Measurements from ENCODE around the gene DROSHA. TPM values are rescaled to one million over a fixed set of nuclear protein-coding genes. Genes with fewer than 3 reads are reported as not detected.

Gene DROSHA
- total and polyA plus RNA-seq, 2 of the 8 experiments (the other 6 are each of a cell fraction or from before 2014, with no cell fraction given) = 65.9 to 122 TPM

GRCh38 chr5:31530541-31531265 is 1.2 kb downstream of the DROSHA start:
- Histone ChIP-seq H4K20me1 (replicated peaks in 1 of 2; ENCODE audit: control insufficient read depth in 1 of 2, insufficient read depth in 2 of 2, low read length in 2 of 2) (peaks cover 0 to 2% of the 10 kb centered on the region in 2 experiments), H3K4me1 (replicated peaks in 1 of 4; ENCODE audit: control insufficient read depth in 3 of 4, insufficient read depth in 4 of 4, low read length in 3 of 4) (peaks cover 0 to 8% (median 3%) of the 10 kb centered on the region in 4 experiments; a peak in 3 of 7 replicates), H3K4me2 (ENCODE audit: insufficient read depth in 1 of 2, low read depth in 2 of 2, low read length in 2 of 2) (peak overlapping the region; percentile 74 to 81), H3K23ac (ENCODE audit: insufficient read length) (no peak overlapping the region), H3K23me2 (ENCODE audit: low read depth, low read length) (peaks cover 5% of the 10 kb centered on the region), H2AFZ (ENCODE audit: low read length) (no peak overlapping the region), H3K36me3 (ENCODE audit: control insufficient read depth in 2 of 4, insufficient read depth in 4 of 4, low read length in 3 of 4) (peaks cover 14 to 50% (median 30%) of the 10 kb centered on the region in 4 experiments), H3K18ac (ENCODE audit: extremely low read depth, low read length) (no peak overlapping the region), H2BK15ac (ENCODE audit: low read length) (no peak overlapping the region), H3K56ac (replicated peaks; ENCODE audit: insufficient read length, low read depth, low read length) (no peak overlapping the region), H4K8ac (ENCODE audit: extremely low read depth, insufficient read depth, low read length) (no peak overlapping the region), H4K5ac (ENCODE audit: insufficient read length, low read depth, low read length) (no peak overlapping the region), H2BK5ac (ENCODE audit: low read depth, low read length) (no peak overlapping the region), H2BK120ac (replicated peaks; ENCODE audit: low read depth, low read length) (no peak overlapping the region), H3K9ac (replicated peaks in 1 of 4; ENCODE audit: extremely low read depth in 1 of 4, low read depth in 3 of 4, low read length in 3 of 4) (peak overlapping the region; percentile 10 to 92 (median 76)), H3K14ac (ENCODE audit: insufficient read length) (no peak overlapping the region), H3K27me3 (replicated peaks in 1 of 4; ENCODE audit: control insufficient read depth in 3 of 4, extremely low read depth in 1 of 4, insufficient read depth in 3 of 4, low read length in 3 of 4) (no peaks in the 10 kb centered on the region), H4K91ac (replicated peaks; ENCODE audit: insufficient read length, low read length) (no peak overlapping the region), H2BK12ac (ENCODE audit: low read depth, low read length) (no peak overlapping the region), H3K79me2 (ENCODE audit: control insufficient read depth in 1 of 2, insufficient read depth in 2 of 2, low read length in 2 of 2) (peaks cover 11 to 35% of the 10 kb centered on the region in 2 experiments), H3K79me1 (ENCODE audit: low read depth, low read length) (peaks cover 4% of the 10 kb centered on the region; the same call in 1 of the 2 replicates), H2AK5ac (ENCODE audit: low read depth, low read length) (no peak overlapping the region), H3K27ac (ENCODE audit: low read depth, low read length) (no peak overlapping the region), H3K4me3 (ENCODE audit: extremely low read depth in 1 of 4, insufficient read depth in 2 of 4, low read depth in 3 of 4, low read length in 4 of 4) (peak overlapping the region; percentile 84 to 96 (median 94); a peak in 7 of 8 replicates), H3K9me3 (ENCODE audit: insufficient read depth in 2 of 2, low read depth in 1 of 2, low read length in 1 of 2) (no peaks in the 10 kb centered on the region), H2BK20ac (ENCODE audit: low read length) (no peak overlapping the region), H3K4ac (replicated peaks; ENCODE audit: insufficient read length, low read depth, low read length) (no peak overlapping the region)
- ChIA-PET CTCF (ENCODE audit: partially characterized antibody) (interaction anchor here (0.6 to 1.2 kb wide), 4 partner anchors 109 to 959 kb away, joined by 3 to 7 read pairs (median 3); no protein-coding TSS in a partner anchor), POLR2A (ENCODE audit: partially characterized antibody) (interaction anchor here (0.6 to 2.0 kb wide), 3 partner anchors 11 to 220 kb away, joined by 3 to 6 read pairs (median 3); no protein-coding TSS in a partner anchor)
- 84% methylated on average over 9 of the region's 9 CpGs; no CpG with 5 or more reads in 1 of the 2 experiments for WGBS, 2 experiments (ENCODE audit: extremely low coverage in 1 of 2, insufficient coverage in 1 of 2, insufficient read length in 1 of 2, insufficient replicate concordance in 2 of 2, low coverage in 1 of 2, low lambda C conversion rate in 2 of 2, missing lambda C conversion rate in 1 of 2)
- FAIRE-seq (no peak), DNase-seq (ENCODE audit: low read depth in 1 of 2, low spot score in 2 of 2) (no peak)
- TF ChIP-seq PHF8 (conservative IDR thresholded peaks at IDR 0.05; ENCODE audit: low read depth, low read length) = no peak
- no peak for TF ChIP-seq SRF (IDR thresholded peaks at IDR 0.05; ENCODE audit: low read depth, low read length)
- TF ChIP-seq YY1 (IDR thresholded peaks at IDR 0.05; ENCODE audit: low read depth, low read length) = no peak
- TF ChIP-seq SIN3A (conservative IDR thresholded peaks at IDR 0.05 in 1 of 2, IDR thresholded peaks at IDR 0.05 in 1 of 2; ENCODE audit: low read depth in 1 of 2, low read length in 2 of 2) = no peak
- no peak for TF ChIP-seq BCL11A (IDR thresholded peaks at IDR 0.05; ENCODE audit: low read depth in 2 of 2, low read length in 2 of 2)
- no peak for TF ChIP-seq USF2 (IDR thresholded peaks at IDR 0.05; ENCODE audit: low read length)
- no peak for TF ChIP-seq EP300 (IDR thresholded peaks at IDR 0.05; ENCODE audit: borderline replicate concordance in 1 of 2, low read depth in 2 of 2, low read length in 2 of 2)
- no peak for TF ChIP-seq BRCA1 (IDR thresholded peaks at IDR 0.05; ENCODE audit: low read depth, low read length)
- no peak for TF ChIP-seq GTF2F1 (IDR thresholded peaks at IDR 0.05; ENCODE audit: borderline replicate concordance, low read depth, low read length)
- no peak for TF ChIP-seq RFX5 (IDR thresholded peaks at IDR 0.05; ENCODE audit: borderline replicate concordance, low read depth, low read length)

All from H1 (cell line).